Coronary artery (tissue), 2 donors: ENCODE data around the gene MSI2.
"Not testable (repeated sequence)": the region's sequence is repeated elsewhere in the genome, so short reads cannot be mapped to it uniquely, and the experiment has no call there.

Experiments
- DNase-seq: peaks from one replicate; pipeline ENCODE4 v3.0.0-alpha.2; 2017; ENCODE audit warnings: low spot score
- H3K27ac ChIP-seq, 2 donors: fragments of 200-600 bp; sonication (generic); one replicate each; pipeline ENCODE4 v1.5.1; 2016 to 2019
- H3K4me3 ChIP-seq: fragments of 200-600 bp; sonication (generic); 2 replicates; pipeline ENCODE4 v1.5.1; 2016; ENCODE audit warnings: mild to moderate bottlenecking, moderate library complexity
- TF ChIP-seq, protein P1 (sequence below): fragments of 200-600 bp; sonication (generic); IDR thresholded peaks from one replicate; pipeline ENCODE4 v1.5.1; 2019; ENCODE audit warnings: antibody characterized with exemption

The MSI2 gene

DNA sequence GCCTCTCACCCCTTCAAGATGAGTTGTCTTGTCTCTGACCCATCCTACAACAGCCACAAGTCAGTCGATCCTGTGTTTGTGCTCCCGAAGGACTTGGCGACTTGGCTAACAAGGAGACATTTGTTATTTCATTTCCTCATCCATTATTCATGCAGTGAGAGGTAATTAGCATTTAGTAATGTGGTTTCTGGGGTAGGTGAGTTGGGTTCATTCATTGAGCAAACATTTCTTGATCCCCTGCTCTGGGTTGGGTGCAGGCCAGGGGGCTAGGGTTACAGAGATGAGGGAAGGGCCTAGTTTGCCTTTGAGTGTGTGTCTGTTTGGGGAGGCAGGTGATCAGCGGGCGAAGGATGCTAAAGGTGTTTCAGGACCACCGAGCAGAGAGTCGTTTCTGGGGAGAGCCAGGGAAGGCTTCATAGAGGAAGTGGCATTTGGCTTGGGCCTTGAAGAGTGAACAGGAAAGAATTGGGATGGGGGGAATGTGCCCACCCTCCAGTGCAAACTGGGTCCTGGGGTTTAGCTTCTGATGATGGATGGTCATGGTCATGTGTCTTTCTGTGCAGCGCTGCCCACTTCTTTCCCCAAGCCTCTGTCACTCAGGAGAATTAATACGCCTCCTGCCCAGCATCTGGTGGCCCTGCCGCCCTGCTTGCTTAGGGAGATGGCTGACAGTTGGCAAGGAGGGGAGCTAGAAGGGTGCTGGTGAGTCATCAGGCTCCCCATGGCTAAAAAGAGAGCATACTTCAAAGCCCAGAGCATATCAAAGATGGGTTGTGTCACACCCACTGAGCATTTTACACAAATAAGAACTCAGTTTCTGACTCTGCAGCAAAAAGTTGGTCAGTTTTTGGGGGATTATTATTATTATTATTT, 38.5 kb downstream of the MSI2 start:
- DNase-seq = no peak
- TF ChIP-seq, protein P1, sequence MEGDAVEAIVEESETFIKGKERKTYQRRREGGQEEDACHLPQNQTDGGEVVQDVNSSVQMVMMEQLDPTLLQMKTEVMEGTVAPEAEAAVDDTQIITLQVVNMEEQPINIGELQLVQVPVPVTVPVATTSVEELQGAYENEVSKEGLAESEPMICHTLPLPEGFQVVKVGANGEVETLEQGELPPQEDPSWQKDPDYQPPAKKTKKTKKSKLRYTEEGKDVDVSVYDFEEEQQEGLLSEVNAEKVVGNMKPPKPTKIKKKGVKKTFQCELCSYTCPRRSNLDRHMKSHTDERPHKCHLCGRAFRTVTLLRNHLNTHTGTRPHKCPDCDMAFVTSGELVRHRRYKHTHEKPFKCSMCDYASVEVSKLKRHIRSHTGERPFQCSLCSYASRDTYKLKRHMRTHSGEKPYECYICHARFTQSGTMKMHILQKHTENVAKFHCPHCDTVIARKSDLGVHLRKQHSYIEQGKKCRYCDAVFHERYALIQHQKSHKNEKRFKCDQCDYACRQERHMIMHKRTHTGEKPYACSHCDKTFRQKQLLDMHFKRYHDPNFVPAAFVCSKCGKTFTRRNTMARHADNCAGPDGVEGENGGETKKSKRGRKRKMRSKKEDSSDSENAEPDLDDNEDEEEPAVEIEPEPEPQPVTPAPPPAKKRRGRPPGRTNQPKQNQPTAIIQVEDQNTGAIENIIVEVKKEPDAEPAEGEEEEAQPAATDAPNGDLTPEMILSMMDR = no peak
- H3K27ac ChIP-seq = no peak overlapping the region
- no peak overlapping the region for H3K4me3 ChIP-seq

DNA sequence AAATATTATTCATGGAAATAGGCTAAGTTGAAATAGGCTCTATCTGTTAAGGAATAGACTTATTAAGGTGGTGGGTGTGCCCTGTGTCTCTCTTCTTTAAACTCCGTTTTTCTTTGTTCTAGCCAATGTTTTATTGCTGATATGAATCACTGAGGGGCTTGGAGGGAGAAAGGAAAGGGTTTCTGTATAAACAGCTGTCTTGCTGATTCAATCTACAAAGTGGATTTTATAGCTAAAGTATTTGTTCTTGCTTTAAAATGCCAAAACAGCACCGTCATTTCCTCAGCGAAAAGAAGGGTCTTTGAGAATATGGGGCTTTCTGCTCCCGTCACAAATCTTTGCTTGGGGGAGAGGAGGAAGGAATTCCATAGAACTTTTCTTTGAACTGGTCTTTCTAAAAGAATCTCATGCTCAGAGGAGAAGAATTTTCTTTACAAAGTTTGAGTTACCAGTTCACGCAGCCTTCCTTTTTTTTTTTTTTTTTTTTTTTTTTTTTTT, 39.3 kb downstream of the MSI2 start:
- H3K27ac ChIP-seq = no peak overlapping the region
- TF ChIP-seq, protein P1 = no peak
- no peak overlapping the region for H3K4me3 ChIP-seq
- DNase-seq = no peak

DNA sequence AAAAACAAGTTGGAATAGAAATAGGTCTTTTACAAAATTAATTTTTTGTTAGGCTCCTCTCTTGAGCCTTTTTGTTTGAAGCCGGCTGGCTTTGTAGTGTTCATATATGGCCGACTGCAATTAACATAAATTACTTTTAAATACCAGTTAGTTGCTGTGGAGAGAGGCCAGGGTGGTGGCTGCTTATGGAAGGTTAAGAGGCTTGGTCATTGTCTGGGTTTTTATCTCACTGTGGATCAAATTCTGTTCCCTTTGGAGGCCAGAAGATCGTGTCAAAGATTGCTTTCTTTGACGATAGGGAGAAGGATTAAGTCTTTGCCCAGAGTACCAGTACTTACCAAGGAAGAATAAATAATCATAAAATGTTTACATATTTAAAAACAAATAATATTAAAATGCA, 39.9 kb downstream of the MSI2 start:
- no peak overlapping the region for H3K4me3 ChIP-seq
- TF ChIP-seq, protein P1 = no peak
- DNase-seq = no peak
- no peak overlapping the region for H3K27ac ChIP-seq

DNA sequence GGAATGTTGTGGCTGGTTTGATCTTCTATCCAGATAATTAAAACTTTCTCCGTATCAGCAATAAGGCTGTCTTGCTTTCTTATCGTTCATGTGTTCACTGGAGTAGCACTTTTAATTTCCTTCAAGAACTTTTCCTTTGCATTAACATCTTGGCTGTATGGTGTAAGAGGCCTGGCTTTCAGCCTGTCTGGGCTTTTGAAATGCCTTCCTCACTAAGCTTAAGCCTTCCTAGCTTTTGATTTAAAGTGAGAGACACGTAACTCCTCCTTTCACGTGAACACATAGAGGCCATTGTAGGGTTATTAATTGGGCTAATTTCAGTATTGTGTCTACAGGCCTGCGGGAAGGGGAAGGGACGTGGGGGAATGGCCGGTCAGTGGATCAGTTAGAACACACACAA, 42.9 kb downstream of the MSI2 start:
- Histone ChIP-seq H3K27ac (no peak overlapping the region), H3K4me3 (no peak overlapping the region)
- no peak for DNase-seq
- TF ChIP-seq, protein P1 = no peak

DNA sequence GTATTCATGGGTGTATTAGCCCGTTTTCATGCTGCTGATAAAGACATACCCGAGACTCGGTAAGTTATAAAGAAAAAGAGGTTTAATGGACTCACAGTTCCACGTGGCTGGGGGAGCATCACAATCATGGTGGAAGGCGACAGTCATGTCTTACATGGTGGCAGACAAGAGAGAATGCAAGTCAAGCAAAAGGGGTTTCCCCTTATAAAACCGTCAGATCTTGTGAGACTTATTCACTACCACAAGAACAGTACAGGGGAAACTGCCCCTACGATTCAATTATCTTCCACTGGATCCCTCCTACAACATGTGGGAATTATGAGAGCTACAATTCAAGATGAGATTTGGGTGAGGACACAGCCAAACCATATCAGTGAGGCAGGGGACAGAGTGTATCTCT, 44.3 kb downstream of the MSI2 start:
- not testable (repeated sequence) for H3K4me3 ChIP-seq, H3K27ac ChIP-seq, DNase-seq

DNA sequence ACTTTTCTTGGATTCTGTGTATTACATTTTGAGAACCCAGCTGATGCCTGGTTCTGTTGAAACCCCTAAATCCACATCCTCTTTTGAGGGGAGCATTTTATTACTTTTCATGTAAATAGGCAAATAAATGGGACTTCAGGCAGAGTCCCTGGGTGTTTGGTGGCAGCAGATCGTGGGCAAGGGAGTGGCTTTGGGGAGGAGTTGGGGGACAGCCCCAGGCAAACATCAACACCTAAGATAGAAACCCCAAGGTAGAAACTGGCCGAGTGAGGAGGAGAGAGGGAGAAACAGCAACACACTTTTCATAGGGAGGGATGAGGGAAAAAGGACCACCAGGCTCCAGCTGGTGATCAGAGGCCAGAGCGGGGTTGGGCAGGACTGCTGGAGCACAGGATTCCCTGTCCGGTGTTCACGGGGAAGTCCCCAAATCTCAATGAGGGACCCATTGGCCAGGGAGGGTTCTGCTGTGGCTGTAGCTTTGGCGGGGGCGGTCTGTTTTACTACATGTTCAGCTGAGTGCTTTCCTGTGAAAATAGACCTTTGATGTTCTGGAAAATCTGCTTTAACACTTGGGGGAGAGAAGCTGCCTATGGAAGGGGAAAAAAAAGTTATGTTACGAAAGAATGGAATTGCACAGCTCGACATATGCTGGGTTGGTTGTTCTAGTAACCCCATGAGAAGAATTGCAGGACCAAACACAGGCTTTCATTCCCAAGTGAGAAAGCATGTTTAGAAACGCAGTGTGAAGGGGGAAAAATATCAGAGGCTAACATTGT, 46.6 kb downstream of the MSI2 start:
- DNase-seq = no peak
- Histone ChIP-seq H3K4me3 (no peak overlapping the region), H3K27ac (no peak overlapping the region)
- TF ChIP-seq, protein P1 = no peak

DNA sequence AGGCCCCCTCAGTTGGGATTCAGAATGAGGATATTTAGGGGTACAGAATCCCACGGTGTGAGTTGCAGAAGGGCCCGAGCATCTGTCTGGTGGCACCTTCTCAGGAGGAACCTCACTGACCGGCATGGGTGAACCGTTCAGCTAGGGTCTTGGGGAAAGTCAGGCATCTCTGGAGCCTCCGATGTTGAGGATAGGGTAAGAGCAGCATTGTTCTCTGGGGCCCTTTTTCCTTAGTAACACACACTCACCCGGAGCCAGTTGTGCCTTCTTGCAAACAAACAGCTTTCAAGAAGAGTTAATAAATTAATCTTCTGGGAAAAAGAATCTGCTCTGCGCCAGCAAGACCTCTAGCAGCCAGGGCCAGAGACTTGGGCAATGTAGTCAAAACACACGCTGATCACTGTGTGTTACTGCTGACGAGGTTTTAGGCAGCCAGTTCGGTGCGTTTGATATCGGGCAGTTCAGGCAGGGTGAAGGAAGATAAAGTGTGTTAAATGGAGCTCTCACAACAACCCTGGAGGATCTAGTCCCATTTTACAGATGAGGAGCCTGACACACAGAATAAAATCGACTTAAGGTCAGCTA, 48.9 kb downstream of the MSI2 start:
- DNase-seq = no peak
- Histone ChIP-seq H3K27ac (no peak overlapping the region), H3K4me3 (no peak overlapping the region)
- TF ChIP-seq, protein P1 = no peak
